H9 (cell line): ENCODE results near the gene MICOS13. TPM values are rescaled to one million over a fixed set of nuclear protein-coding genes. Genes with fewer than 3 reads are reported as not detected.

Source experiments
- DNase-seq: peaks from one replicate; pipeline ENCODE4 v3.0.0-alpha.2; 2017
- H2AFZ ChIP-seq: one replicate; pipeline ENCODE4 v1.6.1; 2013; ENCODE audit warnings: mild to moderate bottlenecking, low read length, control low read depth, moderate library complexity
- H2AK5ac ChIP-seq: 2 replicates; pipeline ENCODE4 v1.6.1; 2013; ENCODE audit warnings: low read length, control low read depth, mixed read lengths; ENCODE audit not compliant: insufficient read length
- H2BK120ac ChIP-seq: one replicate; pipeline ENCODE4 v1.6.1; 2013; ENCODE audit warnings: low read depth, mild to moderate bottlenecking, low read length, control low read depth, inconsistent platforms; ENCODE audit not compliant: poor library complexity, severe bottlenecking
- H2BK12ac ChIP-seq: 2 replicates; pipeline ENCODE4 v1.6.1; 2013; ENCODE audit warnings: low read length, control low read depth, mixed read lengths, low read depth; ENCODE audit not compliant: insufficient read length
- H2BK15ac ChIP-seq: 2 replicates; pipeline ENCODE4 v1.6.1; 2013; ENCODE audit warnings: low read depth, low read length, control low read depth
- H2BK20ac ChIP-seq: one replicate; pipeline ENCODE4 v1.6.1; 2013; ENCODE audit warnings: low read depth, mild to moderate bottlenecking, low read length, control low read depth, inconsistent platforms; ENCODE audit not compliant: poor library complexity, severe bottlenecking
- H2BK5ac ChIP-seq: 2 replicates; pipeline ENCODE4 v1.6.1; 2013; ENCODE audit warnings: low read length, control low read depth, mixed read lengths; ENCODE audit not compliant: insufficient read length
- H3K14ac ChIP-seq: 2 replicates; pipeline ENCODE4 v1.6.1; 2013; ENCODE audit warnings: low read length, control low read depth; ENCODE audit not compliant: insufficient read depth
- H3K18ac ChIP-seq: 2 replicates; pipeline ENCODE4 v1.6.1; 2013; ENCODE audit warnings: low read depth, mild to moderate bottlenecking, mixed read lengths, low read length, control low read depth; ENCODE audit not compliant: insufficient read length
- H3K23ac ChIP-seq: 2 replicates; pipeline ENCODE4 v1.6.1; 2013; ENCODE audit warnings: low read length, control low read depth, mixed read lengths, low read depth; ENCODE audit not compliant: insufficient read length
- H3K23me2 ChIP-seq: 2 replicates; pipeline ENCODE4 v1.6.1; 2013; ENCODE audit warnings: low read depth, mild to moderate bottlenecking, mixed read lengths, low read length, control low read depth; ENCODE audit not compliant: insufficient read length, poor library complexity, severe bottlenecking
- H3K27ac ChIP-seq: 2 replicates; pipeline ENCODE4 v1.5.1; 2013; ENCODE audit warnings: low read length, control low read depth, mixed read lengths, low read depth; ENCODE audit not compliant: insufficient read length
- H3K27me3 ChIP-seq: 2 replicates; pipeline ENCODE4 v1.6.1; 2013; ENCODE audit warnings: low read length, control low read depth, inconsistent platforms; ENCODE audit not compliant: insufficient read depth
- H3K4ac ChIP-seq: 2 replicates; pipeline ENCODE4 v1.6.1; 2013; ENCODE audit warnings: low read depth, mild to moderate bottlenecking, control low read depth, inconsistent platforms, low read length, moderate library complexity
- H3K4me1 ChIP-seq: 2 replicates; pipeline ENCODE4 v1.6.1; 2013; ENCODE audit warnings: low read length, control low read depth, inconsistent platforms; ENCODE audit not compliant: insufficient read depth
- H3K4me2 ChIP-seq: 2 replicates; pipeline ENCODE4 v1.6.1; 2013; ENCODE audit warnings: low read length, control low read depth, mixed read lengths; ENCODE audit not compliant: insufficient read length, insufficient read depth
- H3K56ac ChIP-seq: 2 replicates; pipeline ENCODE4 v1.6.1; 2013; ENCODE audit warnings: low read depth, mild to moderate bottlenecking, mixed read lengths, low read length, control low read depth; ENCODE audit not compliant: insufficient read length
- H3K79me1 ChIP-seq: 2 replicates; pipeline ENCODE4 v1.6.1; 2013; ENCODE audit warnings: low read depth, mild to moderate bottlenecking, moderate library complexity, low read length, control low read depth, inconsistent platforms; ENCODE audit not compliant: insufficient read depth, poor library complexity, severe bottlenecking
- H3K79me2 ChIP-seq: 2 replicates; pipeline ENCODE4 v1.6.1; 2013; ENCODE audit warnings: low read length, control low read depth, inconsistent platforms; ENCODE audit not compliant: insufficient read depth
- H3K9ac ChIP-seq: 2 replicates; pipeline ENCODE4 v1.6.1; 2013; ENCODE audit warnings: low read length, control low read depth, mixed read lengths; ENCODE audit not compliant: insufficient read length; ENCODE audit errors: extremely low read depth
- H3K9me3 ChIP-seq: one replicate; pipeline ENCODE4 v1.6.1; 2013; ENCODE audit warnings: low read depth, low read length, inconsistent platforms; ENCODE audit not compliant: control insufficient read depth
- H3T11ph ChIP-seq: one replicate; pipeline ENCODE4 v1.6.1; 2013; ENCODE audit warnings: mild to moderate bottlenecking, low read length, control low read depth, inconsistent platforms
- H4K20me1 ChIP-seq: one replicate; pipeline ENCODE4 v1.6.1; 2013; ENCODE audit not compliant: control insufficient read depth, insufficient read length, insufficient read depth
- H4K5ac ChIP-seq: 2 replicates; pipeline ENCODE4 v1.6.1; 2013; ENCODE audit warnings: low read depth, mild to moderate bottlenecking, mixed read lengths, low read length, control low read depth; ENCODE audit not compliant: insufficient read length
- H4K8ac ChIP-seq: replicated peaks from 2 replicates; pipeline ENCODE4 v1.6.1; 2013; ENCODE audit warnings: low read length, control low read depth, mixed read lengths, low read depth; ENCODE audit not compliant: insufficient read length
- H4K91ac ChIP-seq: 2 replicates; pipeline ENCODE4 v1.6.1; 2013; ENCODE audit warnings: low read depth, mild to moderate bottlenecking, moderate library complexity, mixed read lengths, low read length, control low read depth; ENCODE audit not compliant: insufficient read length
- H3K27ac Mint-ChIP-seq, 3 experiments: 2 replicates in 2 of 3; 3 replicates in 1 of 3; pipeline ENCODE4 v1.8.0; 2020 to 2021; ENCODE audit warnings: mixed read lengths in 3 of 3, mild to moderate bottlenecking in 1 of 3, moderate library complexity in 1 of 3
- H3K27me3 Mint-ChIP-seq: 2 replicates; pipeline ENCODE4 v1.8.0; 2021; ENCODE audit warnings: low read depth, mild to moderate bottlenecking, moderate library complexity, mixed read lengths
- H3K36me3 Mint-ChIP-seq, 3 experiments: 2 replicates in 2 of 3; 3 replicates in 1 of 3; pipeline ENCODE4 v1.8.0; 2020 to 2021; ENCODE audit warnings: low read depth in 3 of 3, mixed read lengths in 3 of 3; ENCODE audit not compliant: insufficient read depth in 1 of 3
- H3K4me1 Mint-ChIP-seq, 2 experiments: 2 replicates each; pipeline ENCODE4 v1.8.0; 2020; ENCODE audit warnings: mixed read lengths in 2 of 2
- H3K4me3 Mint-ChIP-seq, 2 experiments: 2 replicates in 1 of 2; 3 replicates in 1 of 2; pipeline ENCODE4 v1.8.0; 2020 to 2021; ENCODE audit warnings: mild to moderate bottlenecking in 2 of 2, mixed read lengths in 2 of 2, moderate library complexity in 1 of 2
- H3K9me3 Mint-ChIP-seq, 2 experiments: 2 replicates in 1 of 2; 3 replicates in 1 of 2; pipeline ENCODE4 v1.8.0; 2020; ENCODE audit warnings: mild to moderate bottlenecking in 2 of 2, mixed read lengths in 2 of 2, moderate library complexity in 1 of 2
- CTCF ChIP-seq: fragments of 200-600 bp; sonication (generic); conservative IDR thresholded peaks from 3 replicates; pipeline ENCODE4 v1.8.0; 2021; ENCODE audit warnings: antibody characterized with exemption, mild to moderate bottlenecking
- WGBS: extraction: QIAGEN DNeasy Blood & Tissue Kit; methylation state at CpG from one replicate; pipeline ENCODE4 v1.1.7; 2013; ENCODE audit warnings: missing lambda C conversion rate, low lambda C conversion rate, mixed read lengths; ENCODE audit not compliant: insufficient read length; ENCODE audit errors: extremely low coverage; 5-methylcytosine and 5-hydroxymethylcytosine counted together
- total RNA-seq: library from RNA; stranded (reverse); gene quantifications from 2 replicates; pipeline ENCODE4 v1.2.1, GENCODE V29; 2021

MICOS13 gene
- total RNA-seq, 1 experiment from 2014 or later, result 23.8 TPM

GRCh38 chr19:5663904-5664303, 16.4 kb downstream of the MICOS13 start:
- Histone ChIP-seq H2BK12ac (no peak overlapping the region), H4K5ac (no peak overlapping the region), H3K27me3 (no peaks in the 10 kb centered on the region), H3K23ac (no peak overlapping the region), H4K91ac (no peak overlapping the region), H4K8ac (no peak overlapping the region), H2BK15ac (no peak overlapping the region), H3K18ac (no peak overlapping the region), H2BK20ac (no peak overlapping the region), H3T11ph (no peak overlapping the region), H2BK120ac (no peak overlapping the region), H3K27ac (no peak overlapping the region), H3K9ac (no peak overlapping the region), H3K23me2 (no peaks in the 10 kb centered on the region), H3K4me2 (no peak overlapping the region), H3K4ac (no peak overlapping the region), H2AK5ac (no peak overlapping the region), H3K14ac (no peak overlapping the region), H3K79me1 (no peaks in the 10 kb centered on the region), H3K56ac (no peak overlapping the region), H2AFZ (no peak overlapping the region), H3K4me1 (no peaks in the 10 kb centered on the region), H3K9me3 (no peaks in the 10 kb centered on the region), H3K79me2 (no peaks in the 10 kb centered on the region; the same call in 1 of the 2 replicates), H4K20me1 (peaks cover 4% of the 10 kb centered on the region), H2BK5ac (no peak overlapping the region)
- Mint-ChIP-seq H3K36me3 (peaks cover 43 to 96% (median 80%) of the 10 kb centered on the region in 3 experiments; a peak in 6 of 7 replicates), H3K27ac (no peak overlapping the region), H3K4me3 (no peak overlapping the region), H3K9me3 (no peaks in the 10 kb centered on the region), H3K27me3 (no peaks in the 10 kb centered on the region; the same call in 1 of the 2 replicates), H3K4me1 (peaks cover 7 to 14% of the 10 kb centered on the region in 2 experiments)
- DNase-seq, result no peak
- no CpG with 5 or more reads among the region's 17 CpGs for WGBS
- TF ChIP-seq CTCF, result no peak
